22Rv1 (cell line): ENCODE data around the gene SCMH1.
A peak's percentile ranks its signal among the peaks of the same experiment; 100 is the strongest.

Experiments used
- H3K27ac ChIP-seq: fragments of 450-650 bp; 2 replicates; pipeline ENCODE4 v1.5.1; 2017
- CTCF ChIP-seq: fragments of 450-650 bp; IDR thresholded peaks from 2 replicates; pipeline ENCODE4 v1.5.1; 2017; ENCODE audit warnings: mild to moderate bottlenecking
- ZFX ChIP-seq: fragments of 450-650 bp; IDR thresholded peaks from 2 replicates; pipeline ENCODE4 v1.6.1; 2017; ENCODE audit warnings: antibody characterized with exemption, borderline replicate concordance

Gene SCMH1

GRCh38 chr1:41241749-41242341, at the start of gene SCMH1:
SCMH1 (minus strand) TSS chr1:41242306; CDS start chr1:41186133, 56,173 bp downstream.
- peak within 1 kb of the TSS; percentile 91 for H3K27ac ChIP-seq
- TF ChIP-seq CTCF (no peak), ZFX (no peak)

GRCh38 chr1:41291195-41291594, 49.1 kb upstream of the SCMH1 start:
- TF ChIP-seq CTCF, result no peak
- no peak for TF ChIP-seq ZFX
- H3K27ac ChIP-seq, result no peak overlapping the region

GRCh38 chr1:41289196-41289595, 47.1 kb upstream of the SCMH1 start:
- H3K27ac ChIP-seq, result no peak overlapping the region
- TF ChIP-seq ZFX (no peak), CTCF (no peak)

- no peak for TF ChIP-seq ZFX
- no peak for TF ChIP-seq CTCF
- H3K27ac ChIP-seq, result no peak overlapping the region
Measured at GRCh38 chr1:41286992-41287391, 44.9 kb upstream of the SCMH1 start.

GRCh38 chr1:41286486-41286885, 44.4 kb upstream of the SCMH1 start:
- TF ChIP-seq ZFX (no peak), CTCF (no peak)
- no peak overlapping the region for H3K27ac ChIP-seq

- no peak overlapping the region for H3K27ac ChIP-seq
- TF ChIP-seq CTCF (no peak), ZFX (no peak)
Measured at GRCh38 chr1:41285818-41286217, 43.7 kb upstream of the SCMH1 start.

GRCh38 chr1:41284121-41284520, 42.0 kb upstream of the SCMH1 start:
- no peak overlapping the region for H3K27ac ChIP-seq
- no peak for TF ChIP-seq ZFX
- no peak for TF ChIP-seq CTCF
